K562 (cell line): Measurements from ENCODE around the gene SDR39U1. TPM values are rescaled to one million over a fixed set of nuclear protein-coding genes. Genes with fewer than 3 reads are reported as not detected.

Experiments used
- CBX1 ChIP-seq: sonication (generic); IDR thresholded peaks from 2 replicates; pipeline ENCODE4 v1.6.1; 2016; ENCODE audit warnings: antibody characterized with exemption, low read depth, mild to moderate bottlenecking
- FOSL1 ChIP-seq: fragments of 200-800 bp; sonication (Bioruptor generic); conservative IDR thresholded peaks from 2 replicates; pipeline ENCODE4 v1.6.1; 2016; ENCODE audit warnings: missing genetic modification characterization, missing compliant biosample characterization
- FOXM1 ChIP-seq, 2 experiments: fragments of 450-650 bp in 1 of 2; sonication (generic) in 1 of 2; formaldehyde crosslinking in 1 of 2; IDR thresholded peaks; 2 replicates each; pipeline versions ENCODE4 v1.6.1 to v1.9.0; 2017 to 2022; ENCODE audit warnings: low read depth in 2 of 2, mild to moderate bottlenecking in 2 of 2, missing genetic modification reagents in 1 of 2, moderate library complexity in 1 of 2
- HDAC3 ChIP-seq: fragments of 450-650 bp; IDR thresholded peaks from 2 replicates; pipeline ENCODE4 v1.6.1; 2018; ENCODE audit warnings: borderline replicate concordance, mild to moderate bottlenecking, moderate library complexity; ENCODE audit not compliant: partially characterized antibody
- KLF1 ChIP-seq: fragments of 450-650 bp; IDR thresholded peaks from 2 replicates; pipeline ENCODE4 v1.6.1; 2016; ENCODE audit warnings: missing genetic modification characterization, missing compliant biosample characterization
- MAX ChIP-seq: sonication (generic); formaldehyde crosslinking; IDR thresholded peaks from 2 replicates; pipeline ENCODE4 v1.9.0; 2022; ENCODE audit warnings: mild to moderate bottlenecking, missing genetic modification reagents
- MTF1 ChIP-seq: fragments of 250-450 bp; sonication (Bioruptor Pico); IDR thresholded peaks from 2 replicates; pipeline ENCODE4 v1.9.0; 2021; ENCODE audit warnings: moderate library complexity, mild to moderate bottlenecking, inconsistent platforms, borderline replicate concordance
- NCOA2 ChIP-seq, 2 experiments: fragments of 450-650 bp; IDR thresholded peaks; 2 replicates each; pipeline ENCODE4 v1.6.1; 2018; ENCODE audit warnings: mild to moderate bottlenecking in 2 of 2, moderate library complexity in 1 of 2; ENCODE audit not compliant: partially characterized antibody in 2 of 2
- PHF8 ChIP-seq: fragments of 200-600 bp; sonication (generic); IDR thresholded peaks from 2 replicates; pipeline ENCODE4 v1.6.1; 2012; ENCODE audit warnings: mixed run types, mild to moderate bottlenecking, inconsistent platforms, low read length, moderate library complexity, borderline replicate concordance
- PRPF4 ChIP-seq: fragments of 200-400 bp; formaldehyde crosslinking; IDR thresholded peaks from one replicate; pipeline ENCODE4 v1.6.1; 2017; ENCODE audit warnings: low read length, low read depth, mild to moderate bottlenecking; ENCODE audit not compliant: insufficient read depth, poor library complexity, severe bottlenecking
- PTTG1 ChIP-seq: fragments of 450-650 bp; IDR thresholded peaks from 2 replicates; pipeline ENCODE4 v1.6.1; 2016; ENCODE audit warnings: low read depth, mild to moderate bottlenecking, missing genetic modification characterization, missing compliant biosample characterization
- RERE ChIP-seq: sonication (generic); formaldehyde crosslinking; IDR thresholded peaks from 2 replicates; pipeline ENCODE4 v1.8.0; 2023; ENCODE audit warnings: missing genetic modification reagents, mild to moderate bottlenecking, borderline replicate concordance
- SLC30A9 ChIP-seq: fragments of 250-450 bp; sonication (Bioruptor Pico); IDR thresholded peaks from 2 replicates; pipeline ENCODE4 v1.8.0; 2022; ENCODE audit warnings: mild to moderate bottlenecking, moderate library complexity
- SMAD3 ChIP-seq: fragments of 450-650 bp; formaldehyde crosslinking; conservative IDR thresholded peaks from 2 replicates; pipeline ENCODE4 v1.4.0; 2020; ENCODE audit warnings: mild to moderate bottlenecking
- ZBTB43 ChIP-seq: sonication (generic); formaldehyde crosslinking; IDR thresholded peaks from 2 replicates; pipeline ENCODE4 v1.8.0; 2023; ENCODE audit warnings: mild to moderate bottlenecking, missing genetic modification reagents
- ZBTB7A ChIP-seq: IDR thresholded peaks from 2 replicates; pipeline ENCODE4 v1.6.1; 2011; ENCODE audit warnings: low read depth, mild to moderate bottlenecking, low read length, moderate library complexity, borderline replicate concordance; ENCODE audit not compliant: control insufficient read depth
- ZKSCAN1 ChIP-seq: fragments of 150-350 bp; IDR thresholded peaks from 2 replicates; pipeline ENCODE4 v1.6.1; 2016; ENCODE audit warnings: low read depth, low read length
- ZKSCAN3 ChIP-seq: fragments of 250-450 bp; sonication (Bioruptor Pico); IDR thresholded peaks from 2 replicates; pipeline ENCODE4 v1.4.0; 2020
- ZNF644 ChIP-seq: fragments of 200-800 bp; sonication (Bioruptor generic); IDR thresholded peaks from 2 replicates; pipeline ENCODE4 v1.6.1; 2016; ENCODE audit warnings: low read depth, missing genetic modification characterization, missing compliant biosample characterization
- ZNF79 ChIP-seq: fragments of 250-450 bp; sonication (Bioruptor Pico); IDR thresholded peaks from 2 replicates; pipeline ENCODE4 v1.4.0; 2020; ENCODE audit warnings: low read depth, mild to moderate bottlenecking, moderate library complexity
- polyA plus RNA-seq, 8 experiments: library from polyadenylated mRNA; depleted of rRNA in 4 of 8; stranded (reverse) in 5 of 8; unstranded in 3 of 8; fragments of >200 nt; fragmentation: Nextera tagmentation in 2 of 8; fragmentation: Illumina TruSeq in 1 of 8; extraction: Ambion mirVana in 2 of 8; extraction: Trizol in 1 of 8; gene quantifications; 2 replicates each; pipeline versions ENCODE4 v1.2.1 to v1.2.3, GENCODE V29; 2011 to 2014; ENCODE audit warnings: inconsistent platforms in 1 of 8, missing spikeins in 1 of 8
- total RNA-seq, 7 experiments: library from RNA; depleted of rRNA in 6 of 7; stranded (reverse); fragments of >200 nt in 6 of 7; fragmentation: Illumina TruSeq in 2 of 7; extraction: Trizol in 2 of 7; gene quantifications; 2 replicates each; pipeline versions ENCODE4 v1.2.1 to v1.2.3, GENCODE V29; 2011 to 2021; ENCODE audit warnings: low replicate concordance in 1 of 7

The SDR39U1 gene
- total and polyA plus RNA-seq, 9 of the 15 experiments (the other 6 are each of a cell fraction or from before 2014, with no cell fraction given): 10.4 to 56.1 (median 19.8) TPM

- no peak for TF ChIP-seq RERE (CRISPR knock-in tag)
- no peak for TF ChIP-seq ZNF79 (CRISPR knock-in tag)
- TF ChIP-seq PTTG1: no peak
- TF ChIP-seq PRPF4: no peak
- no peak for TF ChIP-seq SMAD3 (CRISPR knock-in tag)
- no peak; the same call in 1 of the 2 replicates for TF ChIP-seq MAX
- TF ChIP-seq FOXM1 (IDR thresholded peaks at IDR 0.05; ENCODE audit: low read depth): no peak
- TF ChIP-seq FOXM1 (CRISPR knock-in tag; IDR thresholded peaks at IDR 0.05; ENCODE audit: low read depth): no peak
- TF ChIP-seq ZBTB43: no peak
- no peak for TF ChIP-seq ZKSCAN1
- TF ChIP-seq HDAC3: no peak
- no peak for TF ChIP-seq CBX1
- TF ChIP-seq ZKSCAN3: no peak
- TF ChIP-seq ZNF644 (tag): no peak
- no peak for TF ChIP-seq MTF1 (CRISPR knock-in tag)
- TF ChIP-seq ZBTB7A: peak; percentile 82; the same call in 1 of the 2 replicates
- no peak for TF ChIP-seq NCOA2 (IDR thresholded peaks at IDR 0.05; ENCODE audit: partially characterized antibody in 2 of 2)
- TF ChIP-seq SLC30A9 (CRISPR knock-in tag): no peak
- peak; percentile 62 for TF ChIP-seq FOSL1 (tag)
- no peak for TF ChIP-seq KLF1 (tag)
- TF ChIP-seq PHF8: peak; percentile 85
Measured at GRCh38 chr14:24429395-24430142, 13.0 kb downstream of the SDR39U1 start, which contains the start of the genes CBLN3 and KHNYN (continued).
